Measurements from ENCODE around the gene CCDC106.

- no peak for TF ChIP-seq POLR2A (IDR thresholded peaks at IDR 0.05; ENCODE audit: low read depth, low read length)
- no peak for TF ChIP-seq CTCF (conservative IDR thresholded peaks at IDR 0.05; ENCODE audit: low read depth, low read length)
- TF ChIP-seq RAD21 (IDR thresholded peaks at IDR 0.05; ENCODE audit: low read length): no peak
- TF ChIP-seq USF2 (IDR thresholded peaks at IDR 0.05; ENCODE audit: low read depth, low read length): no peak
- TF ChIP-seq ELK1 (IDR thresholded peaks at IDR 0.05; ENCODE audit: borderline replicate concordance, low read depth, low read length): no peak
- TF ChIP-seq RFX5 (IDR thresholded peaks at IDR 0.05; ENCODE audit: low read depth, low read length): no peak
- no peak for TF ChIP-seq CEBPB (IDR thresholded peaks at IDR 0.05; ENCODE audit: low read depth, low read length)
- TF ChIP-seq MAFK (IDR thresholded peaks at IDR 0.05; ENCODE audit: low read depth, low read length): no peak
- no peak for TF ChIP-seq SMC3 (IDR thresholded peaks at IDR 0.05; ENCODE audit: low read depth, low read length)
- TF ChIP-seq BHLHE40 (IDR thresholded peaks at IDR 0.05; ENCODE audit: low read depth, low read length): no peak
- TF ChIP-seq MXI1 (IDR thresholded peaks at IDR 0.05; ENCODE audit: borderline replicate concordance, low read depth, low read length): no peak
These were observed 45.4 kb downstream of the CCDC106 start for GRCh38 chr19:55693336-55693974.

All from IMR-90 (cell line).